H1 (cell line): Measurements from ENCODE around the gene LRP3. TPM values are rescaled to one million over a fixed set of nuclear protein-coding genes. Genes with fewer than 3 reads are reported as not detected.

Source experiments
- CTCF ChIA-PET: fragments of 300-600 bp; sonication (Branson Sonifier 250); formaldehyde crosslinking; loops from one replicate; lab custom pipeline; 2021; ENCODE audit not compliant: partially characterized antibody; lab: Charles Lee
- POLR2A ChIA-PET: fragments of 300-600 bp; sonication (Branson Sonifier 250); formaldehyde crosslinking; loops from one replicate; lab custom pipeline; 2021; ENCODE audit warnings: inconsistent platforms; ENCODE audit not compliant: partially characterized antibody; lab: Charles Lee
- DNase-seq, 2 experiments: peaks; one replicate each; pipeline versions ENCODE4 v3.0.0 to v3.0.0-alpha.2; 2010 to 2022; ENCODE audit warnings: low spot score in 2 of 2, low read depth in 1 of 2, mixed read lengths in 1 of 2
- FAIRE-seq: peaks from 2 replicates; lab custom pipeline; 2011; peaks lifted over from hg19 to GRCh38; lab: Jason Lieb, UNC
- H2AFZ ChIP-seq: 2 replicates; pipeline ENCODE4 v1.8.1; 2012; ENCODE audit warnings: low read length, inconsistent platforms
- H2AK5ac ChIP-seq: 2 replicates; pipeline ENCODE4 v1.6.1; 2013; ENCODE audit warnings: low read depth, low read length
- H2BK120ac ChIP-seq: replicated peaks from 2 replicates; pipeline ENCODE3; 2013; ENCODE audit warnings: low read depth, low read length, inconsistent platforms
- H2BK12ac ChIP-seq: 2 replicates; pipeline ENCODE4 v1.6.1; 2013; ENCODE audit warnings: low read depth, low read length
- H2BK15ac ChIP-seq: 2 replicates; pipeline ENCODE4 v1.6.1; 2013; ENCODE audit warnings: low read length
- H2BK20ac ChIP-seq: 2 replicates; pipeline ENCODE4 v1.6.1; 2013; ENCODE audit warnings: low read length
- H2BK5ac ChIP-seq: 2 replicates; pipeline ENCODE4 v1.6.1; 2013; ENCODE audit warnings: low read depth, low read length
- H3K14ac ChIP-seq: 2 replicates; pipeline ENCODE4 v1.6.1; 2013; ENCODE audit warnings: inconsistent platforms; ENCODE audit not compliant: insufficient read length
- H3K18ac ChIP-seq: 2 replicates; pipeline ENCODE4 v1.6.1; 2013; ENCODE audit warnings: low read length; ENCODE audit errors: extremely low read depth
- H3K23ac ChIP-seq: 2 replicates; pipeline ENCODE4 v1.6.1; 2013; ENCODE audit warnings: inconsistent platforms; ENCODE audit not compliant: insufficient read length
- H3K23me2 ChIP-seq: 2 replicates; pipeline ENCODE4 v1.6.1; 2013; ENCODE audit warnings: low read depth, low read length
- H3K27ac ChIP-seq: 2 replicates; pipeline ENCODE4 v1.6.1; 2011; ENCODE audit warnings: low read depth, low read length, inconsistent platforms
- H3K27me3 ChIP-seq, 4 experiments: replicated peaks in 1 of 4; 1 replicate in 1 of 4; 2 replicates in 3 of 4; pipeline versions ENCODE4 v1.6.1 to v1.8.1; 2011 to 2013; ENCODE audit warnings: low read length in 3 of 4, mild to moderate bottlenecking in 3 of 4, inconsistent platforms in 2 of 4, mixed read lengths in 2 of 4, moderate library complexity in 1 of 4; ENCODE audit not compliant: control insufficient read depth in 3 of 4, insufficient read depth in 3 of 4; ENCODE audit errors: extremely low read depth in 1 of 4
- H3K36me3 ChIP-seq, 4 experiments: 2 replicates each; pipeline versions ENCODE4 v1.6.1 to v1.8.1; 2011 to 2013; ENCODE audit warnings: mild to moderate bottlenecking in 4 of 4, low read length in 3 of 4, moderate library complexity in 2 of 4, control low read depth in 1 of 4, inconsistent platforms in 1 of 4; ENCODE audit not compliant: insufficient read depth in 4 of 4, control insufficient read depth in 2 of 4
- H3K4ac ChIP-seq: replicated peaks from 2 replicates; pipeline ENCODE3; 2013; ENCODE audit warnings: low read length, low read depth, mixed read lengths, inconsistent platforms; ENCODE audit not compliant: insufficient read length
- H3K4me1 ChIP-seq, 4 experiments: replicated peaks in 1 of 4; 1 replicate in 1 of 4; 2 replicates in 3 of 4; pipeline versions ENCODE4 v1.6.1 to v1.8.1; 2011 to 2013; ENCODE audit warnings: low read length in 3 of 4, inconsistent platforms in 2 of 4, mixed read lengths in 1 of 4; ENCODE audit not compliant: insufficient read depth in 4 of 4, control insufficient read depth in 3 of 4
- H3K4me2 ChIP-seq, 2 experiments: 2 replicates each; pipeline versions ENCODE4 v1.6.1 to v1.8.1; 2011 to 2013; ENCODE audit warnings: low read depth in 2 of 2, low read length in 2 of 2, control low read depth in 1 of 2, inconsistent platforms in 1 of 2, mild to moderate bottlenecking in 1 of 2; ENCODE audit not compliant: insufficient read depth in 1 of 2
- H3K4me3 ChIP-seq, 4 experiments: fragments of 200-600, 300-600 bp in 1 of 4; sonication (generic), shearing (Covaris generic), sonication (Bioruptor Twin) in 1 of 4; 2 replicates each; pipeline versions ENCODE4 v1.5.1 to v1.8.1; 2011 to 2016; ENCODE audit warnings: low read length in 4 of 4, low read depth in 3 of 4, control low read depth in 2 of 4, inconsistent platforms in 2 of 4, mild to moderate bottlenecking in 2 of 4, mixed read lengths in 1 of 4, moderate library complexity in 1 of 4; ENCODE audit not compliant: insufficient read depth in 2 of 4; ENCODE audit errors: extremely low read depth in 1 of 4
- H3K56ac ChIP-seq: replicated peaks from 2 replicates; pipeline ENCODE3; 2013; ENCODE audit warnings: low read depth, mild to moderate bottlenecking, mixed read lengths, low read length, inconsistent platforms; ENCODE audit not compliant: insufficient read length
- H3K79me1 ChIP-seq: 2 replicates; pipeline ENCODE4 v1.6.1; 2013; ENCODE audit warnings: low read depth, low read length, control low read depth
- H3K79me2 ChIP-seq, 2 experiments: 2 replicates each; pipeline versions ENCODE4 v1.6.1 to v1.8.1; 2012 to 2013; ENCODE audit warnings: low read length in 2 of 2, mild to moderate bottlenecking in 2 of 2, inconsistent platforms in 1 of 2; ENCODE audit not compliant: insufficient read depth in 2 of 2, control insufficient read depth in 1 of 2
- H3K9ac ChIP-seq, 4 experiments: replicated peaks in 1 of 4; 1 replicate in 1 of 4; 2 replicates in 3 of 4; pipeline versions ENCODE4 v1.6.1 to v1.8.1; 2011 to 2013; ENCODE audit warnings: low read depth in 3 of 4, low read length in 3 of 4, control low read depth in 2 of 4, mild to moderate bottlenecking in 2 of 4, moderate library complexity in 2 of 4, inconsistent platforms in 1 of 4; ENCODE audit errors: extremely low read depth in 1 of 4
- H3K9me3 ChIP-seq, 2 experiments: 2 replicates each; pipeline versions ENCODE4 v1.6.1 to v1.8.1; 2012 to 2013; ENCODE audit warnings: mild to moderate bottlenecking in 2 of 2, moderate library complexity in 2 of 2, control low read depth in 1 of 2, inconsistent platforms in 1 of 2, low read depth in 1 of 2, low read length in 1 of 2, mixed read lengths in 1 of 2; ENCODE audit not compliant: insufficient read depth in 2 of 2
- H4K20me1 ChIP-seq, 2 experiments: replicated peaks in 1 of 2; 2 replicates each; pipeline versions ENCODE3 to v1.8.1; 2011 to 2013; ENCODE audit warnings: inconsistent platforms in 2 of 2, low read length in 2 of 2, mild to moderate bottlenecking in 1 of 2; ENCODE audit not compliant: insufficient read depth in 2 of 2, control insufficient read depth in 1 of 2
- H4K5ac ChIP-seq: 2 replicates; pipeline ENCODE4 v1.6.1; 2013; ENCODE audit warnings: low read length, low read depth, mixed read lengths, inconsistent platforms; ENCODE audit not compliant: insufficient read length
- H4K8ac ChIP-seq: 2 replicates; pipeline ENCODE4 v1.8.0; 2013; ENCODE audit warnings: mild to moderate bottlenecking, moderate library complexity, low read length, inconsistent platforms; ENCODE audit not compliant: insufficient read depth; ENCODE audit errors: extremely low read depth
- H4K91ac ChIP-seq: replicated peaks from 2 replicates; pipeline ENCODE3; 2013; ENCODE audit warnings: low read length, mixed read lengths, inconsistent platforms; ENCODE audit not compliant: insufficient read length
- CBX8 ChIP-seq: fragments of 300-800, 300-1000 bp; sonication (generic); IDR thresholded peaks from 2 replicates; pipeline ENCODE4 v1.7.1; 2016; ENCODE audit warnings: low read depth, low read length, borderline replicate concordance
- CTCF ChIP-seq, 3 experiments: IDR thresholded peaks; 1 replicate in 2 of 3; 2 replicates in 1 of 3; pipeline versions ENCODE4 v1.5.1 to v1.6.1; 2011; ENCODE audit warnings: low read length in 3 of 3, mild to moderate bottlenecking in 3 of 3, inconsistent platforms in 2 of 3, low read depth in 1 of 3, moderate library complexity in 1 of 3; ENCODE audit not compliant: insufficient read depth in 1 of 3; ENCODE audit errors: control extremely low read depth in 1 of 3
- EZH2 ChIP-seq: fragments of 200-600 bp; sonication (generic); IDR thresholded peaks from 2 replicates; pipeline ENCODE4 v1.7.1; 2012; ENCODE audit warnings: low read depth, mild to moderate bottlenecking, moderate library complexity, low read length, inconsistent platforms; ENCODE audit not compliant: severe bottlenecking
- GTF2F1 ChIP-seq: IDR thresholded peaks from 2 replicates; pipeline ENCODE4 v1.6.1; 2012; ENCODE audit warnings: low read depth, low read length, improper control_type of control experiment, borderline replicate concordance
- MAFK ChIP-seq: IDR thresholded peaks from 2 replicates; pipeline ENCODE4 v1.6.1; 2012; ENCODE audit warnings: low read depth, mild to moderate bottlenecking, improper control_type of control experiment, low read length
- NRF1 ChIP-seq: IDR thresholded peaks from 2 replicates; pipeline ENCODE4 v1.6.1; 2011; ENCODE audit warnings: mild to moderate bottlenecking, low read depth, low read length, improper control_type of control experiment
- RAD21 ChIP-seq, 2 experiments: IDR thresholded peaks in 1 of 2; conservative IDR thresholded peaks in 1 of 2; 2 replicates each; pipeline ENCODE4 v1.6.1; 2011; ENCODE audit warnings: low read depth in 2 of 2, low read length in 2 of 2, improper control_type of control experiment in 1 of 2, inconsistent platforms in 1 of 2, mild to moderate bottlenecking in 1 of 2, moderate library complexity in 1 of 2
- RFX5 ChIP-seq: IDR thresholded peaks from 2 replicates; pipeline ENCODE4 v1.6.1; 2011; ENCODE audit warnings: low read depth, low read length, improper control_type of control experiment, borderline replicate concordance
- WGBS, 2 experiments: shearing (Covaris generic) in 1 of 2; methylation state at CpG; one replicate each; pipeline versions ENCODE4 v1.1.6 to v1.1.7; 2013 to 2015; ENCODE audit warnings: low lambda C conversion rate in 2 of 2, mixed read lengths in 2 of 2, inconsistent platforms in 1 of 2, low coverage in 1 of 2, missing lambda C conversion rate in 1 of 2; ENCODE audit not compliant: insufficient replicate concordance in 2 of 2, insufficient coverage in 1 of 2, insufficient read length in 1 of 2; ENCODE audit errors: extremely low coverage in 1 of 2, missing lambda C conversion rate in 1 of 2; 5-methylcytosine and 5-hydroxymethylcytosine counted together
- polyA plus RNA-seq, 7 experiments: library from polyadenylated mRNA; depleted of rRNA in 3 of 7; stranded (reverse) in 5 of 7; unstranded in 2 of 7; fragments of >200 nt in 5 of 7; fragments of 200-250 nt in 2 of 7; gene quantifications; 1 replicate in 5 of 7; 2 replicates in 1 of 7; 4 replicates in 1 of 7; pipeline versions ENCODE4 v1.2.1 to v1.2.3, GENCODE V29; 2011 to 2013; ENCODE audit warnings: missing spikeins in 2 of 7, mixed read lengths in 2 of 7
- total RNA-seq: library from RNA; stranded (reverse); fragmentation: NEBNext Ultra II Directional; extraction: Animal tissue kit (Norgen Biotek cat#: 25700); gene quantifications from 2 replicates; pipeline ENCODE4 v1.2.1, GENCODE V29; 2021
- TF ChIP-seq, protein P1 (sequence below): IDR thresholded peaks from 2 replicates; pipeline ENCODE4 v1.6.1; 2012; ENCODE audit warnings: inconsistent platforms

Gene LRP3
- total and polyA plus RNA-seq, 2 of the 8 experiments (the other 6 are each of a cell fraction or from before 2014, with no cell fraction given) = 30.3 to 33.7 TPM

DNA sequence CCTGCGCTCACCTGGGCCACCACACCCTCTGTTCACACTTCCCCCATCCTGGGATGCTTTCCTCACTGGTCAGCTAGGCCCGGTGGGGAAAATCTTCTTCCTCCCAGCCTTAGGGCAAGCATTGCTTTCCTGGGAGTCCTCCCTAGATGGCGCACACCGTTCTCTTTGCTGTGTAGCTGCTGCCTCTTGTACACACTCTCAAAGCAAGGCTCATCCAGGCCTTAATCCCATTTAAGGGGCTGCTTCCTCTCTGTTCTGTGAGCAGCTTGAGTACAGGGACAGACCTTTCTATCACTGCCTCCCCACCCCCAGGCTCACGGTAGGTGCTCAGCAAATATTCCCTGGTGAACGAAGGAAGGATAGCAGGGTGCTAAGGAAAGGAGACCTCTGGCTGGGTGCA, 20.5 kb downstream of the LRP3 start:
- H2BK12ac ChIP-seq = no peak overlapping the region
- H3K27me3 ChIP-seq = no peaks in the 10 kb centered on the region
- H4K8ac ChIP-seq = no peak overlapping the region
- no peak overlapping the region for H3K4ac ChIP-seq
- H3K36me3 ChIP-seq = no peaks in the 10 kb centered on the region
- no peak overlapping the region for H2BK120ac ChIP-seq
- DNase-seq (no peak), FAIRE-seq (peak; percentile 62)
- H2BK5ac ChIP-seq = no peak overlapping the region
- CTCF ChIA-PET = interaction anchor here (0.6 to 3.8 kb wide), 14 partner anchors 9 to 518 kb away, joined by 3 to 21 read pairs (median 3); partner anchors contain the start of gene CEBPG
- H3K56ac ChIP-seq = no peak overlapping the region
- no peak overlapping the region for H3K23ac ChIP-seq
- no peak overlapping the region for H3K9ac ChIP-seq
- no peak overlapping the region for H2AFZ ChIP-seq
- 63% methylated on average over 6 of the region's 6 CpGs; no CpG with 5 or more reads in 1 of the 2 experiments for WGBS, 2 experiments
- no peaks in the 10 kb centered on the region for H3K9me3 ChIP-seq
- H3K14ac ChIP-seq = no peak overlapping the region
- no peak overlapping the region for H2AK5ac ChIP-seq
- no peak overlapping the region for H3K27ac ChIP-seq
- H3K4me1 ChIP-seq = peaks cover 0 to 2% (median under 1%) of the 10 kb centered on the region in 4 experiments; a peak in 3 of 7 replicates
- no peak overlapping the region for H2BK20ac ChIP-seq
- no peak overlapping the region for H4K91ac ChIP-seq
- H2BK15ac ChIP-seq = no peak overlapping the region
- no peak overlapping the region for H4K5ac ChIP-seq
- H3K79me2 ChIP-seq = no peaks in the 10 kb centered on the region
- peaks cover 0 to 2% of the 10 kb centered on the region in 2 experiments for H4K20me1 ChIP-seq
- POLR2A ChIA-PET = interaction anchor here (1.1 kb wide), 1 partner anchor 88 kb away, joined by 4 read pairs; the partner anchor contains the start of gene CEBPA
- H3K4me3 ChIP-seq = no peak overlapping the region
- no peak overlapping the region for H3K18ac ChIP-seq
- no peak overlapping the region for H3K4me2 ChIP-seq
- TF ChIP-seq RAD21 (IDR thresholded peaks at IDR 0.05 in 1 of 2, conservative IDR thresholded peaks at IDR 0.05 in 1 of 2; ENCODE audit: low read depth in 2 of 2, low read length in 2 of 2) = peak; percentile 46 to 54
- TF ChIP-seq MAFK = no peak
- TF ChIP-seq, protein P1, sequence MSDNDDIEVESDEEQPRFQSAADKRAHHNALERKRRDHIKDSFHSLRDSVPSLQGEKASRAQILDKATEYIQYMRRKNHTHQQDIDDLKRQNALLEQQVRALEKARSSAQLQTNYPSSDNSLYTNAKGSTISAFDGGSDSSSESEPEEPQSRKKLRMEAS = no peak
- TF ChIP-seq CTCF (IDR thresholded peaks at IDR 0.05; ENCODE audit: control extremely low read depth in 1 of 3, insufficient read depth in 1 of 3, low read depth in 1 of 3, low read length in 3 of 3) = peak; percentile 56 to 77 (median 58)
- no peak for TF ChIP-seq GTF2F1
- no peak for TF ChIP-seq CBX8
- TF ChIP-seq EZH2 = no peak
- TF ChIP-seq RFX5 = no peak
- no peak for TF ChIP-seq NRF1
- H3K23me2 ChIP-seq = no peaks in the 10 kb centered on the region
- no peaks in the 10 kb centered on the region for H3K79me1 ChIP-seq
